WERI-Rb-1 (cell line): ENCODE measurements around the gene POLR2H.
A peak's percentile ranks its signal among the peaks of the same experiment; 100 is the strongest.

ENCODE experiments used
- DNase-seq: peaks from one replicate; pipeline ENCODE4 v3.0.0-alpha.2; 2020
- H3K27ac ChIP-seq: fragments of 250-450 bp; sonication (Bioruptor Pico); 2 replicates; pipeline ENCODE4 v1.5.1; 2020; ENCODE audit warnings: mild to moderate bottlenecking, moderate library complexity
- H3K27me3 ChIP-seq: fragments of 250-450 bp; sonication (Bioruptor Pico); 2 replicates; pipeline ENCODE4 v1.5.1; 2021; ENCODE audit warnings: mild to moderate bottlenecking, low read depth, moderate library complexity; ENCODE audit not compliant: insufficient read depth, severe bottlenecking
- H3K36me3 ChIP-seq: fragments of 250-450 bp; sonication (Bioruptor Pico); 2 replicates; pipeline ENCODE4 v1.5.1; 2020; ENCODE audit warnings: mild to moderate bottlenecking, moderate library complexity
- H3K4me3 ChIP-seq: 2 replicates; pipeline ENCODE4 v1.5.1; 2011; ENCODE audit warnings: low read depth, mild to moderate bottlenecking, control low read depth, low read length
- H3K9me3 ChIP-seq: fragments of 250-450 bp; sonication (Bioruptor Pico); 2 replicates; pipeline ENCODE4 v1.5.1; 2021; ENCODE audit warnings: mild to moderate bottlenecking, moderate library complexity; ENCODE audit not compliant: severe bottlenecking
- TF ChIP-seq, protein P1 (sequence below): IDR thresholded peaks from 2 replicates; pipeline ENCODE4 v1.5.1; 2011; ENCODE audit warnings: low read depth, mild to moderate bottlenecking, control low read depth, inconsistent platforms, low read length

The POLR2H gene

DNA sequence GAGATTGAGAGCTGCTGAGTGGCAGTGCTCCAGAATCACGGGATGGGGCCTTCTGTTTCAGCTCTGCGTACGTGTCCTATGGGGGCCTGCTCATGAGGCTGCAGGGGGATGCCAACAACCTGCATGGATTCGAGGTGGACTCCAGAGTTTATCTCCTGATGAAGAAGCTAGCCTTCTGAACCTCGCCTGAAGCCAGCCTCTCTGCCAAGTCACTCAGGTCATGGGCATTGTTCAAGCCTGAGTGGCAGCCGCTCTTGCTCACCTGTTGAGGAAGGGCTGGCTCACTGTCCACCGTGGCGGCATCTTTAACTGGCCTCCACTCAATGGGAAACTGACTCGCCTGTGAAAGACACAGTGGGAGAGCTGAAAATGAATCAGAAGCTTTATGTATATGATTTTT lies 6.6 kb downstream of the POLR2H start:
- TF ChIP-seq, protein P1, sequence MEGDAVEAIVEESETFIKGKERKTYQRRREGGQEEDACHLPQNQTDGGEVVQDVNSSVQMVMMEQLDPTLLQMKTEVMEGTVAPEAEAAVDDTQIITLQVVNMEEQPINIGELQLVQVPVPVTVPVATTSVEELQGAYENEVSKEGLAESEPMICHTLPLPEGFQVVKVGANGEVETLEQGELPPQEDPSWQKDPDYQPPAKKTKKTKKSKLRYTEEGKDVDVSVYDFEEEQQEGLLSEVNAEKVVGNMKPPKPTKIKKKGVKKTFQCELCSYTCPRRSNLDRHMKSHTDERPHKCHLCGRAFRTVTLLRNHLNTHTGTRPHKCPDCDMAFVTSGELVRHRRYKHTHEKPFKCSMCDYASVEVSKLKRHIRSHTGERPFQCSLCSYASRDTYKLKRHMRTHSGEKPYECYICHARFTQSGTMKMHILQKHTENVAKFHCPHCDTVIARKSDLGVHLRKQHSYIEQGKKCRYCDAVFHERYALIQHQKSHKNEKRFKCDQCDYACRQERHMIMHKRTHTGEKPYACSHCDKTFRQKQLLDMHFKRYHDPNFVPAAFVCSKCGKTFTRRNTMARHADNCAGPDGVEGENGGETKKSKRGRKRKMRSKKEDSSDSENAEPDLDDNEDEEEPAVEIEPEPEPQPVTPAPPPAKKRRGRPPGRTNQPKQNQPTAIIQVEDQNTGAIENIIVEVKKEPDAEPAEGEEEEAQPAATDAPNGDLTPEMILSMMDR, result no peak

DNA sequence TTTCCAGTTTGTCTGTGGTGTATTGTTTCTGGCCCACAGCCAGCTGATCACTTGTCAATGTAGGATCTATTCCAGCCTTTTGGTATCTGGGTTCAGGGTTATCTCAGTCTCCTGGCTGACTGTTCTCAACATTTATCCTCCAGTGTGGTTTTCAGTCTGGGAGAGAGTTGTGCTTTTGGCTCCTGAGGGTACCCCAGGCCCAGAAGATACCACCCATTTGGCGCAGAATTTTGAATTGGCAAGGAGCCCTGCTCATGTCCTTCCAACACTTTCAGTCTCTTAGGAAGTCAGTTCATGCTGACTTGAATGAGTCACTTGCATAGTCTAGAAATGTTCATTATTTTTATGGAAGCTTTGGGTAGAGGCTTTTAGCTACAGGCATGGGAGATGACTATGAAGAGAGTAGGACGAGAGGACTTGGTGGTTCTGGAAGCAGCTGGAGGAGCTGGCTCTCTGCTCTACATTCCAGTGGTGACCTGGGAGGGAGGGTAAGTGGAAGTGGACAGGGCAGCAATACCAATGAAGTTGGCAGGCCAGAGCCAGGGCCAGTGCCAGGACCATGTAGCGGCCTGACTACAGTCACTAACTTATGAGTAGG lies 7.2 kb downstream of the POLR2H start:
- no peak for DNase-seq
- H3K27ac ChIP-seq, result no peak overlapping the region
- H3K27me3 ChIP-seq, result no peaks in the 10 kb centered on the region
- H3K36me3 ChIP-seq, result peaks cover 51% of the 10 kb centered on the region
- H3K9me3 ChIP-seq, result no peaks in the 10 kb centered on the region
- TF ChIP-seq, protein P1, result no peak
- H3K4me3 ChIP-seq, result no peak overlapping the region

More for the DNA sequence above, 6.6 kb downstream of the POLR2H start:
- H3K9me3 ChIP-seq, result no peaks in the 10 kb centered on the region
- peaks cover 51% of the 10 kb centered on the region for H3K36me3 ChIP-seq
- H3K27me3 ChIP-seq, result no peaks in the 10 kb centered on the region
- no peak for DNase-seq
- no peak overlapping the region for H3K4me3 ChIP-seq
- H3K27ac ChIP-seq, result no peak overlapping the region

DNA sequence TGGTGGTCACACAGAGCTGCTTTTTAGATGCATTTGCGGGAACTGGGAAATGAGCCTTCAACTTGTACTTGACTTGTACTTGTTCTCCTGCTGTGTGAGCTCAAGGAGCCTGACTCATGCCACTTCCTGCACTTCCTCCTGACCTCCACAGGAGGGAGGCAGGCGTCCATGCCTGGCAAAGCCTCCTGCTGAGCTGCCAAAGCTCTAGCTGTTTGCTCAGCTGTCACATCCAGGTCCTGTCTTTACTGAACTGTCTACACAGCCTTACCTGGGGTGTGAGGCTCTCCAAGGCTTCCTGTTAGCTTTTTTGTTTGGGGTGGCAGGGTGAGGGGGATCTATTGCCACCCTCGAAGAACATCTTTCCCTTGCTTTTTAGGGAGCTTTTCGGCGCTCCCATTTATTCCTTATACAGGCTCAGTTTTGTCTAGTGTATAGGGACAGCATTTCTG lies 10.1 kb downstream of the POLR2H start:
- TF ChIP-seq, protein P1, result peak; percentile 99
- peak; percentile 84 for DNase-seq
- no peak overlapping the region for H3K4me3 ChIP-seq
- H3K27me3 ChIP-seq, result no peaks in the 10 kb centered on the region
- no peaks in the 10 kb centered on the region for H3K9me3 ChIP-seq
- no peak overlapping the region; the same call in 1 of the 2 replicates for H3K27ac ChIP-seq
- H3K36me3 ChIP-seq, result peaks cover 35% of the 10 kb centered on the region

DNA sequence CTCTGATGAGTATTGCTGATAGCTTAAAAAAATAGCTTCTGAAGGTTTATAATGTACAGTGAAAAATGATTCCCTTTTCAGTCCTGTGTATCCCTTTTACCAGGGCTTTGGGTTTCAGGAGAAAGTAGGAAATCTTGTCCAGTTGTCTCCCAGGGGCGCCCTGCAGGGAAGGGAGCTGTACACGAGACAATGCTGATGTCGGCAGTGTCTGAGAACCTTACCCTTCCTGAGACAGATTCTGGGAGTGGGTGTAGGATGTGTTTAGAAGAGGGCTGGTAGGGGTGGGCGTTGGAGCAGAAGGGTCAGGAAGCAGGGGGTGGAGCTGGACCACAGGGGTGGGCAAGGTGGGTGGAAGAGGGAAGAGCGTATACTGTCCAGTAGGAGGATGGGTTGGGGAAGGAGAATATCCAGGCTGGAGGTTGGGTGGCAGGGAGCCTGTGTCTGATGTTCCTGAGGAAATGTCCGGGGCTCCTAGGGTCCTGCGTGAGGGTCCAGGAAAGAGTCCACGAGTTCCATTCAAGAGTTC lies 10.8 kb downstream of the POLR2H start:
- no peak overlapping the region for H3K4me3 ChIP-seq
- no peak overlapping the region for H3K27ac ChIP-seq
- TF ChIP-seq, protein P1, result no peak
- DNase-seq, result no peak
- no peaks in the 10 kb centered on the region for H3K27me3 ChIP-seq
- H3K9me3 ChIP-seq, result no peaks in the 10 kb centered on the region
- H3K36me3 ChIP-seq, result peaks cover 28% of the 10 kb centered on the region

DNA sequence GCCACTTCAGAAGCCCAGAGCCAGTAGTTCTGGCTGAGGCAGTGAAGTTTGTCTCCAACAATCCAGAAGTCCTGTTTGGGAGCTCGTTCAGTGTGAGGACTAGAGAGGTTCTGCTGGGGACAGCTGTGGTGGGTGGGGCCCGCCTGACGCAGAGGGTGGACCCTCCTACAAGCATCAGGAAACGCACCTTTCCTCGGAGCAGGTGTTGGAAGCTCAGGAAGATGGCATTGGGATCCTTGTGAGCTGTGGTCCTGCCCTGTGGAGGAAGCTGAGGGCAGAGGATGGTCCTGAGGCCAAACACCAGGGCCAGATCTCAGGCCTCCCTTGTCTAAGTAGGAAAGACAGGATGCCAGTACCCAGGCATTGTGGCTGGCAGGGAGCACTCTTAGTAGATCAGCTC lies 11.4 kb downstream of the POLR2H start:
- H3K27ac ChIP-seq, result no peak overlapping the region
- H3K4me3 ChIP-seq, result no peak overlapping the region
- H3K9me3 ChIP-seq, result no peaks in the 10 kb centered on the region
- no peak for DNase-seq
- H3K27me3 ChIP-seq, result no peaks in the 10 kb centered on the region
- TF ChIP-seq, protein P1, result no peak
- peaks cover 23% of the 10 kb centered on the region for H3K36me3 ChIP-seq

DNA sequence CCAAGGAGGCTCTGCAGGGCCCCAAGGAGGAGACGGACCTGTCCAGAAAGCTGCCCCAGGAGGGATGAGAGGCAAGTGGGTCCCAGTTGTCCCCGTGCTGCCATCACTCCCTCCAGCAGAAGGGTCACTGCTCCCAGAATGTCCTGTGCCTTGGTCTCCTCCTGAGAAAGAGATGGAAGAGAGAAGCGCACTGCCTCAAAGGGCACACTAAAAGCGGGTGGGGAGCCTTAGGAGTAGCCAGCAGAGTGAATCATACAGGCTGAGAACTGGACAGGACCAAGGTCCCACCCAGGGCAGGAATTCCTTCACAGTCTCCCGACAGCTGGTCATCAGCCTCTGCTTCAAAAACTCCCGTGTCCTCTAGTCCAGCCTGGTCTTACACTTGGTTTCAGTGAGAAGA lies 11.9 kb downstream of the POLR2H start:
- TF ChIP-seq, protein P1, result no peak
- Histone ChIP-seq H3K27me3 (no peaks in the 10 kb centered on the region), H3K9me3 (no peaks in the 10 kb centered on the region), H3K4me3 (no peak overlapping the region), H3K36me3 (peaks cover 18% of the 10 kb centered on the region), H3K27ac (no peak overlapping the region)
- DNase-seq, result no peak
